ENCODE data around the gene HLA-DQB1. TPM values are rescaled to one million over a fixed set of nuclear protein-coding genes. Genes with fewer than 3 reads are reported as not detected.
"Not testable (repeated sequence)": the region's sequence is repeated elsewhere in the genome, so short reads cannot be mapped to it uniquely, and the experiment has no call there.

The HLA-DQB1 gene
- 18.5 TPM for polyA plus RNA-seq (2013, experiment 1 of 2)
- polyA plus RNA-seq (2013, experiment 2 of 2) = 26.3 TPM

GRCh38 chr6:32666420-32667300 lies at the start of gene HLA-DQB1:
TSS of gene HLA-DQB1 (minus strand) at chr6:32666657. CDS start at chr6:32666607, 50 bp downstream.
- no peaks in the 10 kb centered on the region for H3K36me3 ChIP-seq (ENCODE audit: insufficient read depth, low read length)
- no peaks in the 10 kb centered on the region for H3K4me1 ChIP-seq (ENCODE audit: insufficient read depth, low read length)
- peak within 1 kb of the TSS; percentile 61 for H3K4me3 ChIP-seq (ENCODE audit: low read length)

GRCh38 chr6:32713241-32713640 lies 46.8 kb upstream of the HLA-DQB1 start:
- Histone ChIP-seq H3K9me3 (ENCODE audit: insufficient read depth, low read depth, low read length) (no peaks in the 10 kb centered on the region), H3K27ac (ENCODE audit: low read depth, low read length) (no peak overlapping the region), H3K9ac (ENCODE audit: low read depth, low read length) (no peak overlapping the region), H3K4me3 (ENCODE audit: low read length) (no peak overlapping the region), H3K36me3 (ENCODE audit: insufficient read depth, low read length) (no peaks in the 10 kb centered on the region), H3K27me3 (ENCODE audit: insufficient read depth, low read length) (no peaks in the 10 kb centered on the region), H3K4me1 (ENCODE audit: insufficient read depth, low read length) (no peaks in the 10 kb centered on the region)

More at GRCh38 chr6:32666420-32667300, at the start of gene HLA-DQB1:
- Histone ChIP-seq H3K9ac (ENCODE audit: low read depth, low read length) (no peak within 1 kb of the TSS), H3K9me3 (ENCODE audit: insufficient read depth, low read depth, low read length) (no peaks in the 10 kb centered on the region), H3K27me3 (ENCODE audit: insufficient read depth, low read length) (peaks cover 33% of the 10 kb centered on the region), H3K27ac (ENCODE audit: low read depth, low read length) (no peak within 1 kb of the TSS)
- 34% methylated on average over 14 of the region's 16 CpGs for WGBS

DNA sequence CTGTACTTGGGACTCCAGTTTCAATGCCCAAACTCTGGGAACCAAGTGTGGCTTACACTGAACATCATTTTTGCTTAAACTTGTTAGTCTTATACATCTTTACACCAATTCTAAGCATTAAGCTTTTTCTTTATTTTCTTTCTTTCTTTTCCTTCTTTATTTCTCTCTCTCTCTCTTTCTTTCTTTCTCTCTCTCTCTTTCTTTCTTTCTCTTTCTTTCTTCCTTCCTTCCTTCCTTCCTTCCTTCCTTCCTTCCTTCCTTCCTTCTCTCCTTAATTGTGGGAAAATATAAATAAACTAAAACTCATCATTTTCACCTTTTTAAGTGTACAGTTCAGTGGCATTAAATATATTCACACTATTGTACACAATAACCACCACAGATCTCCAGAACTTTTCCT lies 43.2 kb upstream of the HLA-DQB1 start:
- no peak overlapping the region for H3K4me3 ChIP-seq (ENCODE audit: low read length)
- H3K9me3 ChIP-seq (ENCODE audit: insufficient read depth, low read depth, low read length) = peaks cover 5% of the 10 kb centered on the region; the same call in 1 of the 2 replicates
- H3K36me3 ChIP-seq (ENCODE audit: insufficient read depth, low read length) = no peaks in the 10 kb centered on the region
- H3K9ac ChIP-seq (ENCODE audit: low read depth, low read length) = no peak overlapping the region
- no peak overlapping the region for H3K27ac ChIP-seq (ENCODE audit: low read depth, low read length)
- no peaks in the 10 kb centered on the region for H3K4me1 ChIP-seq (ENCODE audit: insufficient read depth, low read length)
- no peaks in the 10 kb centered on the region for H3K27me3 ChIP-seq (ENCODE audit: insufficient read depth, low read length)

DNA sequence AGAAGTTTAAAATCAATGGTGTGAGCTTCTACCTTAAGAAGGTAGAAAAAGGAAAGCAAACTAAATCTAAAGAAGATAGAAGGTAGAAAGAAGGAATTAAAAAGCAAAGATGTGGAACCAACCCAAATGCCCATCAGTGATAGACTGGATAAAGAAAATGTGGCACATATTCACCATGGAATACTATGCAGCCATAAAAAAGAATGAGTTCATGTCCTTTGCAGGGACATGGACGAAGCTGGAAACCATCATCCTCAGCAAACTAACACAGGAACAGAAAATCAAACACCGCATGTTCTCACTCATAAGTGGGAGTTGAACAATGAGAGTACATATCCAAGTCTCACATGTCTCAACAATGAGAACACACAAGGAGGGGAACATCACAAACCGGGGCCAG lies 38.7 kb upstream of the HLA-DQB1 start:
- not testable (repeated sequence) for H3K27ac ChIP-seq (ENCODE audit: low read depth, low read length); H3K36me3 ChIP-seq (ENCODE audit: insufficient read depth, low read length); H3K27me3 ChIP-seq (ENCODE audit: insufficient read depth, low read length); H3K4me3 ChIP-seq (ENCODE audit: low read length); H3K9ac ChIP-seq (ENCODE audit: low read depth, low read length); H3K4me1 ChIP-seq (ENCODE audit: insufficient read depth, low read length); H3K9me3 ChIP-seq (ENCODE audit: insufficient read depth, low read depth, low read length)
- WGBS = 85% methylated on average over 2 of the region's 3 CpGs

DNA sequence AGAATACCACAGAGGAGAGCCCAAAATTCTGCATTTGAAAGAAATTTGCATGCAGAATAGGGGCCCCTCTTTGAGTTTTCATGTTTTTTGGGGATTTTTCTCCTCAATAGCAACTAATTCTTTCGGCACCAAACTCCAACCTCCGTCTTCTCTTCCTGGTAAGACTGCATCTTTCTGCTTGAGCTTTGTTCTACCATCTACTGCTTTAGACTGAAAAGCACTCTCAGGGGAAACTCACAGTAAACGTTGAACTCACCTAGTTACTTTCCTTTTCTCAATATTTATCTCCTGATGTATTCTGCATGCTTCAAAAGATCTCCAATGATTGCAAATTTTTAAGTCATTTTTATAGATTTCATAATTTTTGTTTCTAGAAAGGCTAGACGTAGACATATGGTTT lies 36.9 kb upstream of the HLA-DQB1 start:
- no peaks in the 10 kb centered on the region for H3K36me3 ChIP-seq (ENCODE audit: insufficient read depth, low read length)
- no peaks in the 10 kb centered on the region for H3K4me1 ChIP-seq (ENCODE audit: insufficient read depth, low read length)
- 76% methylated on average over 3 of the region's 4 CpGs for WGBS
- H3K27me3 ChIP-seq (ENCODE audit: insufficient read depth, low read length) = no peaks in the 10 kb centered on the region
- H3K27ac ChIP-seq (ENCODE audit: low read depth, low read length) = no peak overlapping the region
- no peak overlapping the region for H3K9ac ChIP-seq (ENCODE audit: low read depth, low read length)
- peaks cover 5% of the 10 kb centered on the region; the same call in 1 of the 2 replicates for H3K9me3 ChIP-seq (ENCODE audit: insufficient read depth, low read depth, low read length)
- no peak overlapping the region for H3K4me3 ChIP-seq (ENCODE audit: low read length)

GRCh38 chr6:32700391-32701040 lies 34.1 kb upstream of the HLA-DQB1 start:
- Histone ChIP-seq H3K27ac (ENCODE audit: low read depth, low read length) (no peak overlapping the region), H3K4me1 (ENCODE audit: insufficient read depth, low read length) (no peaks in the 10 kb centered on the region), H3K36me3 (ENCODE audit: insufficient read depth, low read length) (no peaks in the 10 kb centered on the region), H3K9me3 (ENCODE audit: insufficient read depth, low read depth, low read length) (peaks cover 5% of the 10 kb centered on the region; the same call in 1 of the 2 replicates), H3K27me3 (ENCODE audit: insufficient read depth, low read length) (no peaks in the 10 kb centered on the region), H3K4me3 (ENCODE audit: low read length) (no peak overlapping the region), H3K9ac (ENCODE audit: low read depth, low read length) (no peak overlapping the region)
- WGBS = 60% methylated on average over 6 of the region's 6 CpGs

DNA sequence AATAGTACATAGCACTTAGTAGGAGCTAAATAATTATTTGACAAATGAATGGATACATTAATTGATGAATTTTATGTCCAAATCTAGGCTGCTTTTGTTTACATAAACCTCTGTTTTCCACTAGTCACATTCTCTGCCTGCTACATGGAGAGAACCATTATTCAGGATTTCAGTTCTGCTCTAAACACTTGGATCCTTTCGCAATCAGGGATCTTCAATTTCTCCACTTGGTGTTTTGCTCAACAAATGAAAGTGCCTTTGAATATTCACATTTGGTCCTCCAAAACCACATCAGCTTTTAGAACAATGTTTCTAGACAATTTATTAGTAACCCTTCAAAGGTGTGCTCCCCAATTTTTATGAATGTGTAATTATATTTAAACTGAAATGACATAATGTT lies 30.6 kb upstream of the HLA-DQB1 start:
- no peak overlapping the region for H3K4me3 ChIP-seq (ENCODE audit: low read length)
- H3K9me3 ChIP-seq (ENCODE audit: insufficient read depth, low read depth, low read length) = peaks cover 3% of the 10 kb centered on the region; the same call in 1 of the 2 replicates
- no peak overlapping the region for H3K9ac ChIP-seq (ENCODE audit: low read depth, low read length)
- H3K36me3 ChIP-seq (ENCODE audit: insufficient read depth, low read length) = no peaks in the 10 kb centered on the region
- no peaks in the 10 kb centered on the region for H3K27me3 ChIP-seq (ENCODE audit: insufficient read depth, low read length)
- WGBS = 89% methylated on average over 1 of the region's 1 CpG
- no peak overlapping the region for H3K27ac ChIP-seq (ENCODE audit: low read depth, low read length)
- H3K4me1 ChIP-seq (ENCODE audit: insufficient read depth, low read length) = no peaks in the 10 kb centered on the region

- 13% methylated on average over 1 of the region's 1 CpG for WGBS
- no peak overlapping the region for H3K9ac ChIP-seq (ENCODE audit: low read depth, low read length)
- H3K36me3 ChIP-seq (ENCODE audit: insufficient read depth, low read length) = no peaks in the 10 kb centered on the region
- H3K4me3 ChIP-seq (ENCODE audit: low read length) = no peak overlapping the region
- H3K27me3 ChIP-seq (ENCODE audit: insufficient read depth, low read length) = no peaks in the 10 kb centered on the region
- H3K4me1 ChIP-seq (ENCODE audit: insufficient read depth, low read length) = no peaks in the 10 kb centered on the region
- no peak overlapping the region for H3K27ac ChIP-seq (ENCODE audit: low read depth, low read length)
- H3K9me3 ChIP-seq (ENCODE audit: insufficient read depth, low read depth, low read length) = peaks cover 3% of the 10 kb centered on the region; the same call in 1 of the 2 replicates
Measured at GRCh38 chr6:32692019-32692418, 25.6 kb upstream of the HLA-DQB1 start.

DNA sequence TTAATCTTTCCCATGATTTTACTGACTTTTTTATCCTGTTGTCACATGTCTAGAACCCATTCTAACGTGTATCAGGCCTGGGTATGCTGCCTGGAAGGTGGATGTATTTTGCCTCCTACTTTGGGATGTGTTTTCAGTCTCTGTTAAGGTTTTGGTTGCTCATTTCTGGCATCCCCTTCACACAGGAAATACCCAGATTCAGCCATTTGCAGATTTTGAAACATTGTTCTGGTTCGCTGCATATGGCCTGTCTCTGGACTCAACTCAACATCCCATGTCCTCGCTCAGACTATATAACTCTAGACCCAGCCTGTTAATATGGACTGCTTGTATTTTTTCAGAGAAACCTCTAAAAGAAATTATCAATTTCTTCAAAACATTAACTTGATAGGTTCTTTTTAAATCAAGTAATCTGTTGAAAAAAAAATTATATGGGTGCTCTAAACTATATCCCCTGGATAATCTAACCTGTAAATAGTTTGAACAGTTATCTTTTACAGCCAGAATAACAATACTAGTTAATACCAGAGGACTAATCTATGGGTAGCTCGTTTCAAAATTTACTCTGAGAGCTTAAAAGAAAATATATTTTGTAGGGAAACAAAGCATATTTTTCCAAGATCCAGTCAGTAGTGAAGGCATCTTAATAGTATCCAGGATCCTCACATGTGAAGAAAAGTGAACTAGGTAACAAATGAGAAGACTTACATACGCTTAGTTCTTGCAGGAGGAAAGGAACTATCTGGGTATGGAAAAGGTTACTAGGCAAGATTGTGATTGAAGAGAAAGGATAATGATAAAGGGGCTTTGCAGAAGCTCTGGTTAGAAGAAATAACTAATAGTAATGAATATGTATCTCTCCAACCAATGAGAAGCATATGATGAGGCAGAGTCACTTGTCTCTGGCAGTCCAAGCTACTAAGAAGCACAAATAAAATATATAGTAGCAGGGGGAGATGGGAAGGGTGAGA lies 23.4 kb upstream of the HLA-DQB1 start:
- Histone ChIP-seq H3K9ac (ENCODE audit: low read depth, low read length) (no peak overlapping the region), H3K4me1 (ENCODE audit: insufficient read depth, low read length) (no peaks in the 10 kb centered on the region), H3K27me3 (ENCODE audit: insufficient read depth, low read length) (no peaks in the 10 kb centered on the region), H3K36me3 (ENCODE audit: insufficient read depth, low read length) (no peaks in the 10 kb centered on the region), H3K9me3 (ENCODE audit: insufficient read depth, low read depth, low read length) (peaks cover 3% of the 10 kb centered on the region; the same call in 1 of the 2 replicates), H3K4me3 (ENCODE audit: low read length) (no peak overlapping the region), H3K27ac (ENCODE audit: low read depth, low read length) (no peak overlapping the region)
- WGBS = 82% methylated on average over 4 of the region's 5 CpGs

DNA sequence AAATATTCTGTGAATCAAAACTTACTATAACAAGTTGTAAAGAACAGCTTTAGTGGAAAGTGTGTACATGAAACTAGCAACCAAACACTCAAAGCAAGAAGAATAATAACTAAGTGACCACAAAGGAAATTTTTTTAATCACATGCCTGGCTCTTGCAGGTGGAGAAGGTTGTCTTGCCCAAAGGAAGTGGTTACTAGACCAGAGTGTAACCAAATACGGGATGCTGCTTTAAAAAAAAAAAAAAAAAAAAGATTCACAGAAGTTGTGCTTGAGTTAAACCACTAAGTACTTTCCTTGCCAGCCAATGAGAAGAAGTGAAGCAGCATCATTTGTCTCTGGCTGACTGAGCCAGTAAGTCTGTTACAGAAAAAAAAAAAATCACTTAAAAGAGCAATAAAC lies 19.1 kb upstream of the HLA-DQB1 start:
- no peak overlapping the region for H3K27ac ChIP-seq (ENCODE audit: low read depth, low read length)
- H3K36me3 ChIP-seq (ENCODE audit: insufficient read depth, low read length) = no peaks in the 10 kb centered on the region
- H3K4me1 ChIP-seq (ENCODE audit: insufficient read depth, low read length) = no peaks in the 10 kb centered on the region
- no peak overlapping the region for H3K9ac ChIP-seq (ENCODE audit: low read depth, low read length)
- H3K27me3 ChIP-seq (ENCODE audit: insufficient read depth, low read length) = no peaks in the 10 kb centered on the region
- no peaks in the 10 kb centered on the region for H3K9me3 ChIP-seq (ENCODE audit: insufficient read depth, low read depth, low read length)
- H3K4me3 ChIP-seq (ENCODE audit: low read length) = no peak overlapping the region
- WGBS = 75% methylated on average over 1 of the region's 1 CpG

All from HUES64 (cell line).